GM12878 (cell line): ENCODE results near the gene TMOD3. TPM values are rescaled to one million over a fixed set of nuclear protein-coding genes. Genes with fewer than 3 reads are reported as not detected.

Experiments
- ATAC-seq: fragments of 200-7000 bp; cut with Tn5 transposase; 3 replicates; pipeline ENCODE4 v1.9.1; 2020; ENCODE audit warnings: mild to moderate bottlenecking, moderate library complexity
- BruUV-seq: library from RNA; stranded (reverse); fragments of 400-500 nt; replicated peaks from 2 replicates; lab custom pipeline; 2021; lab: Mats Ljungman, UMichigan
- CTCF ChIA-PET: fragments of 300-600 bp; sonication (Branson Sonifier 250); formaldehyde crosslinking; extraction: SDS; loops from one replicate; lab custom pipeline; 2021; ENCODE audit warnings: inconsistent platforms; lab: Yijun Ruan, JAX
- POLR2A ChIA-PET: fragments of 350-600 bp; formaldehyde crosslinking; extraction: SDS; loops from one replicate; lab custom pipeline; 2021; ENCODE audit warnings: inconsistent platforms; lab: Charles Lee
- RAD21 ChIA-PET: fragments of 300-600 bp; sonication (Branson Sonifier 250); formaldehyde crosslinking; loops from one replicate; lab custom pipeline; 2023; ENCODE audit warnings: antibody characterized with exemption; ENCODE audit not compliant: unreplicated experiment; lab: Charles Lee
- SMC1A ChIA-PET: fragments of 300-600 bp; sonication (Branson Sonifier 250); formaldehyde crosslinking; loops from one replicate; lab custom pipeline; 2023; ENCODE audit not compliant: unreplicated experiment, uncharacterized antibody; lab: Charles Lee
- DNase-seq: peaks from one replicate; pipeline ENCODE4 v3.0.0-alpha.2; 2011; ENCODE audit warnings: low read depth, low spot score
- FAIRE-seq: peaks from 3 replicates; lab custom pipeline; 2011; peaks lifted over from hg19 to GRCh38; lab: Jason Lieb, UNC
- H2AFZ ChIP-seq: 2 replicates; pipeline ENCODE4 v1.6.0; 2011; ENCODE audit warnings: low read depth, low read length, control low read depth; ENCODE audit not compliant: control insufficient read depth
- H3K27ac ChIP-seq: 2 replicates; pipeline ENCODE4 v1.5.1; 2011; ENCODE audit warnings: control low read depth; ENCODE audit not compliant: control insufficient read depth, insufficient read depth
- H3K27me3 ChIP-seq, 2 experiments: replicated peaks in 1 of 2; 2 replicates each; pipeline versions ENCODE4 v1.6.0 to v1.6.1; 2011; ENCODE audit warnings: low read length in 1 of 2; ENCODE audit not compliant: control insufficient read depth in 2 of 2, insufficient read depth in 2 of 2
- H3K36me3 ChIP-seq, 2 experiments: 2 replicates each; pipeline ENCODE4 v1.5.1; 2011; ENCODE audit warnings: low read length in 1 of 2; ENCODE audit not compliant: control insufficient read depth in 2 of 2, insufficient read depth in 2 of 2
- H3K4me1 ChIP-seq: 2 replicates; pipeline ENCODE4 v1.6.1; 2011; ENCODE audit warnings: mild to moderate bottlenecking, low read length, moderate library complexity, mixed read lengths; ENCODE audit not compliant: control insufficient read depth, insufficient read depth
- H3K4me2 ChIP-seq: 2 replicates; pipeline ENCODE4 v1.6.0; 2011; ENCODE audit warnings: control low read depth; ENCODE audit not compliant: control insufficient read depth, insufficient read depth
- H3K4me3 ChIP-seq: fragments of 200-600 bp; sonication (generic); 2 replicates; pipeline ENCODE4 v1.5.1; 2016
- H3K79me2 ChIP-seq: 2 replicates; pipeline ENCODE4 v1.6.0; 2011; ENCODE audit warnings: low read length; ENCODE audit not compliant: control insufficient read depth, insufficient read depth
- H3K9ac ChIP-seq: 2 replicates; pipeline ENCODE4 v1.8.0; 2011; ENCODE audit warnings: low read length, control low read depth, mixed read lengths; ENCODE audit not compliant: control insufficient read depth, insufficient read depth
- H3K9me3 ChIP-seq: replicated peaks from 3 replicates; pipeline ENCODE4 v1.5.1; 2011; ENCODE audit warnings: mild to moderate bottlenecking, low read length; ENCODE audit not compliant: control insufficient read depth, insufficient read depth
- H4K20me1 ChIP-seq: 2 replicates; pipeline ENCODE4 v1.6.0; 2011; ENCODE audit not compliant: control insufficient read depth, insufficient read depth
- MEF2A ChIP-seq: IDR thresholded peaks from 2 replicates; pipeline ENCODE4 v1.6.1; 2011; ENCODE audit warnings: low read depth, mild to moderate bottlenecking, low read length, moderate library complexity; ENCODE audit not compliant: insufficient read depth
- POLR2AphosphoS5 ChIP-seq: IDR thresholded peaks from 2 replicates; pipeline ENCODE4 v1.6.1; 2011; ENCODE audit warnings: mild to moderate bottlenecking, low read length, inconsistent platforms
- WGBS: methylation state at CpG from one replicate; pipeline ENCODE4 v1.1.6; 2016; ENCODE audit warnings: low lambda C conversion rate; ENCODE audit not compliant: insufficient replicate concordance, insufficient coverage; ENCODE audit errors: missing lambda C conversion rate; 5-methylcytosine and 5-hydroxymethylcytosine counted together
- in situ Hi-C: fragments of 300-500 bp; cut with MboI; formaldehyde crosslinking; loops from 9 replicates; pipeline ENCODE4 v1.14.3; 2018; ENCODE audit warnings: mixed read lengths
- intact Hi-C: fragments of 100-400 bp; cut with micrococcal nuclease; formaldehyde crosslinking; loops from one replicate; pipeline ENCODE4 v1.14.2; 2022; ENCODE audit not compliant: unreplicated experiment
- polyA plus RNA-seq, 11 experiments: library from polyadenylated mRNA; depleted of rRNA in 4 of 11; unstranded in 6 of 11; stranded (reverse) in 5 of 11; fragments of >200 nt; fragmentation: Nextera tagmentation in 4 of 11; fragmentation: Illumina TruSeq in 1 of 11; extraction: Ambion mirVana in 4 of 11; extraction: Trizol in 1 of 11; gene quantifications; 1 replicate in 1 of 11; 2 replicates in 10 of 11; pipeline versions ENCODE4 v1.2.1 to v1.2.3, GENCODE V29; 2011 to 2016; ENCODE audit warnings: inconsistent platforms in 2 of 11, missing spikeins in 2 of 11, low read depth in 1 of 11
- total RNA-seq, 4 experiments: library from RNA; depleted of rRNA in 3 of 4; stranded (reverse); fragments of >200 nt in 3 of 4; fragmentation: Illumina TruSeq in 1 of 4; extraction: Trizol in 1 of 4; gene quantifications; 2 replicates each; pipeline versions ENCODE4 v1.2.1 to v1.2.3, GENCODE V29; 2013 to 2021
- TF ChIP-seq, protein P1 (sequence below): fragments of 450-650 bp; IDR thresholded peaks from 2 replicates; pipeline ENCODE4 v1.6.1; 2017; ENCODE audit warnings: low read depth, mild to moderate bottlenecking, moderate library complexity

The TMOD3 gene
- total and polyA plus RNA-seq, 10 of the 15 experiments (the other 5 are each of a cell fraction or from before 2014, with no cell fraction given) = 5.2 to 39.4 (median 22.5) TPM

DNA sequence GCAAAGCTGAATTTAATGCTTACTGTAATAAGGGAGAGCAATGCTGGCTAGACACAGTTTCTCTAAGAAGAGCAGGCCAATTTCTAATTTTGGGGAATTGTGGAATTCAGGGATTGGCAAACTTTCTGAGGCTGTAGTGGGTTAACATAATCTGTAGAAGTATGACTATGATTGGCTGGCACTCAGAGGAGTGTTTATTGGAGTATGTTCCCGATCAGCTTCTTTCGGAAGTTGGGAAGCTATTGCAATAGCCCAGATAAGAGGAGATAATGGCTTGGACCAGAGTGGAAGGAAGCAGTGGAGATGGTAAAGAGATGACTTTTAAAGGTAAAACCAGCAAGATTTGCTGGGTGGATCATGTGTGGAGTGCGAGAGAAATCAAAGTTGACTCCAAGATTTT is 19.4 kb downstream of the TMOD3 start:
- peaks cover 2% of the 10 kb centered on the region; the same call in 1 of the 2 replicates for H3K4me1 ChIP-seq
- no peak overlapping the region for H3K9ac ChIP-seq
- BruUV-seq = no TSS peak
- ChIA-PET RAD21 (no interaction called here), SMC1A (no interaction called here), CTCF (no interaction called here)
- H3K9me3 ChIP-seq = no peaks in the 10 kb centered on the region
- no peaks in the 10 kb centered on the region for H4K20me1 ChIP-seq
- no peaks in the 10 kb centered on the region for H3K27me3 ChIP-seq
- intact Hi-C loops = no loop called here
- FAIRE-seq (no peak), ATAC-seq (no peak), DNase-seq (no peak)
- 98% methylated on average over 3 of the region's 3 CpGs for WGBS
- in situ Hi-C loops = no loop called here
- H3K27ac ChIP-seq = no peak overlapping the region
- H3K79me2 ChIP-seq = peaks cover 75% of the 10 kb centered on the region
- no peak overlapping the region for H3K4me3 ChIP-seq
- TF ChIP-seq, protein P1, sequence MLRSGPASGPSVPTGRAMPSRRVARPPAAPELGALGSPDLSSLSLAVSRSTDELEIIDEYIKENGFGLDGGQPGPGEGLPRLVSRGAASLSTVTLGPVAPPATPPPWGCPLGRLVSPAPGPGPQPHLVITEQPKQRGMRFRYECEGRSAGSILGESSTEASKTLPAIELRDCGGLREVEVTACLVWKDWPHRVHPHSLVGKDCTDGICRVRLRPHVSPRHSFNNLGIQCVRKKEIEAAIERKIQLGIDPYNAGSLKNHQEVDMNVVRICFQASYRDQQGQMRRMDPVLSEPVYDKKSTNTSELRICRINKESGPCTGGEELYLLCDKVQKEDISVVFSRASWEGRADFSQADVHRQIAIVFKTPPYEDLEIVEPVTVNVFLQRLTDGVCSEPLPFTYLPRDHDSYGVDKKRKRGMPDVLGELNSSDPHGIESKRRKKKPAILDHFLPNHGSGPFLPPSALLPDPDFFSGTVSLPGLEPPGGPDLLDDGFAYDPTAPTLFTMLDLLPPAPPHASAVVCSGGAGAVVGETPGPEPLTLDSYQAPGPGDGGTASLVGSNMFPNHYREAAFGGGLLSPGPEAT = no peak
- TF ChIP-seq MEF2A = no peak
- TF ChIP-seq, all 136 proteins: peak for 0
- Histone ChIP-seq H3K4me2 (no peak overlapping the region), H3K36me3 (no peaks in the 10 kb centered on the region; a peak in 1 of 4 replicates), H2AFZ (no peak overlapping the region)
- POLR2A ChIA-PET = no interaction called here

DNA sequence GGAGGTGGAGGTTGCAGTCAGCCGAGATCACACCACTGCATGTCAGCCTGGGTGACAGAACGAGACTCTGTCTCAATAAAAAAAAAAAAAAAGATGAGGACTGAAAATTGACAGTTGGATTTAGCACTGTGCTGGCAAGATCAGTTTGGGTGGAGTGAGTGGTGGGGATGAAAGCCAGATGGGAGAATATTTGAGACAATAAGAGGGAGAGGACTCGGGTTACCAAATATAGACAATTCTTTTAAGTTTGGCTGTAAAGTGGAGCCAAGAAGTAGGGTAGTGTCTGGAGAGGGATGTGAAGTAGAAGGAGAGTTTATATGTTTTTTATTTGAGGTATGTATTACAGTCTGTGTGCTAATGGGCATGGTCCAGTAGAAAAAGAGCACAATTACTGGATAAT is 20.4 kb downstream of the TMOD3 start:
- intact Hi-C loops = no loop called here
- SMC1A ChIA-PET = no interaction called here
- 100% methylated on average over 3 of the region's 3 CpGs for WGBS
- H3K79me2 ChIP-seq = peaks cover 65% of the 10 kb centered on the region
- RAD21 ChIA-PET = no interaction called here
- H3K4me2 ChIP-seq = no peak overlapping the region
- in situ Hi-C loops = no loop called here
- TF ChIP-seq POLR2AphosphoS5 = no peak
- H3K27me3 ChIP-seq = no peaks in the 10 kb centered on the region
- no peak overlapping the region for H2AFZ ChIP-seq
- no peaks in the 10 kb centered on the region for H4K20me1 ChIP-seq
- POLR2A ChIA-PET = interaction anchor here (0.7 kb wide), 1 partner anchor 1291 kb away, joined by 4 read pairs; no protein-coding TSS in a partner anchor
- H3K9me3 ChIP-seq = no peaks in the 10 kb centered on the region
- H3K36me3 ChIP-seq = no peaks in the 10 kb centered on the region; a peak in 1 of 4 replicates
- no peak overlapping the region for H3K9ac ChIP-seq
- DNase-seq (no peak), ATAC-seq (no peak), FAIRE-seq (no peak)
- no peaks in the 10 kb centered on the region for H3K4me1 ChIP-seq
- H3K27ac ChIP-seq = no peak overlapping the region
- BruUV-seq = no TSS peak
- CTCF ChIA-PET = no interaction called here
- no peak overlapping the region for H3K4me3 ChIP-seq
